ENCODE measurements around the gene ZNF625. TPM values are rescaled to one million over a fixed set of nuclear protein-coding genes. Genes with fewer than 3 reads are reported as not detected.

The ZNF625 gene
- total and polyA plus RNA-seq, 8 donors = 1.3 to 4.3 (median 2.4) TPM

- no peak for ATAC-seq
- 1 to 11% methylated on average over 2 of the region's 2 CpGs for WGBS, 2 donors
- no peaks in the 10 kb centered on the region for H3K27me3 ChIP-seq
- TF ChIP-seq CTCF (IDR thresholded peaks at IDR 0.05) = no peak
- peak overlapping the region; percentile 61 to 96 (median 84) for H3K4me3 ChIP-seq
- H3K9me3 ChIP-seq = no peaks in the 10 kb centered on the region
- DNase-seq = no peak
- peak overlapping the region in 3 of 4 donors; percentile 84 to 95 (median 87) for H3K27ac ChIP-seq
- no peak for FAIRE-seq
- intact Hi-C loops (cut with DNase I) = no loop called here
- no peaks in the 10 kb centered on the region for H3K36me3 ChIP-seq
- H3K4me1 ChIP-seq = peaks cover 4 to 19% (median 6%) of the 10 kb centered on the region in 3 donors
Observed at GRCh38 chr19:12163826-12164225, 7.3 kb upstream of the ZNF625 start.

- WGBS, 2 donors = 0 to 1% methylated on average over 56 to 57 of the region's 57 CpGs
- no peaks in the 10 kb centered on the region for H3K27me3 ChIP-seq
- H3K27ac ChIP-seq = peak within 1 kb of the TSS; percentile 84 to 95 (median 88)
- no peaks in the 10 kb centered on the region for H3K36me3 ChIP-seq
- intact Hi-C loops (cut with DNase I) = no loop called here
- DNase-seq = peak; percentile 90 to 96 (median 92)
- no peaks in the 10 kb centered on the region for H3K9me3 ChIP-seq
- peak; percentile 37 for FAIRE-seq
- peak; percentile 98 to 100 (median 98) for ATAC-seq
- peaks cover 4 to 19% (median 6%) of the 10 kb centered on the region in 3 donors for H3K4me1 ChIP-seq
- H3K4me3 ChIP-seq = peak within 1 kb of the TSS; percentile 61 to 96 (median 84)
- no peak for TF ChIP-seq CTCF (IDR thresholded peaks at IDR 0.05)
Observed at GRCh38 chr19:12162882-12163806, 6.6 kb upstream of the ZNF625 start, which contains the start of gene ZNF136. TSS of gene ZNF136 (plus strand) at chr19:12163096. CDS start at chr19:12163204, 108 bp downstream.

GRCh38 chr19:12162513-12162881 lies 6.0 kb upstream of the ZNF625 start:
- H3K9me3 ChIP-seq = no peaks in the 10 kb centered on the region
- DNase-seq (no peak), FAIRE-seq (no peak), ATAC-seq (no peak)
- peak overlapping the region; percentile 61 to 96 (median 84) for H3K4me3 ChIP-seq
- H3K27me3 ChIP-seq = no peaks in the 10 kb centered on the region
- H3K27ac ChIP-seq = peak overlapping the region in 3 of 4 donors; percentile 84 to 95 (median 89)
- intact Hi-C loops (cut with DNase I) = no loop called here
- peaks cover 4 to 19% (median 6%) of the 10 kb centered on the region in 3 donors for H3K4me1 ChIP-seq
- TF ChIP-seq CTCF (IDR thresholded peaks at IDR 0.05) = no peak
- H3K36me3 ChIP-seq = no peaks in the 10 kb centered on the region
- WGBS, 2 donors = 15 to 17% methylated on average over 8 of the region's 8 CpGs

- no peak for TF ChIP-seq CTCF (IDR thresholded peaks at IDR 0.05)
- FAIRE-seq = no peak
Observed at GRCh38 chr19:12159773-12160414, 3.4 kb upstream of the ZNF625 start.

More at GRCh38 chr19:12159773-12160414, 3.4 kb upstream of the ZNF625 start:
- intact Hi-C loops (cut with DNase I) = no loop called here
- Histone ChIP-seq H3K4me1 (peaks cover 4 to 17% (median 9%) of the 10 kb centered on the region in 3 donors), H3K9me3 (no peaks in the 10 kb centered on the region), H3K4me3 (no peak overlapping the region), H3K36me3 (no peaks in the 10 kb centered on the region), H3K27ac (no peak overlapping the region), H3K27me3 (no peaks in the 10 kb centered on the region)
- WGBS, 2 donors = 90 to 91% methylated on average over 25 of the region's 25 CpGs
- no peak for ATAC-seq
- DNase-seq = no peak

All from pancreas (tissue), 10 donors.